Tibial nerve (tissue), 4 donors: ENCODE results near the gene MTCL1.

Experiments
- CTCF ChIP-seq, 5 experiments: fragments of 200-600 bp in 3 of 5; fragments of 450-650 bp in 2 of 5; sonication (generic) in 3 of 5; IDR thresholded peaks; one replicate each; pipeline ENCODE4 v1.5.1; 2016 to 2019; ENCODE audit warnings: antibody characterized with exemption in 5 of 5, mild to moderate bottlenecking in 3 of 5, moderate library complexity in 2 of 5
- EP300 ChIP-seq, 2 donors: sonication (generic); formaldehyde crosslinking; IDR thresholded peaks; one replicate each; pipeline ENCODE4 v1.6.1; 2017; ENCODE audit warnings: antibody characterized with exemption in 2 of 2, mild to moderate bottlenecking in 1 of 2
- POLR2A ChIP-seq, 2 donors: fragments of 450-650 bp; IDR thresholded peaks; one replicate each; pipeline ENCODE4 v1.6.1; 2017; ENCODE audit warnings: antibody characterized with exemption in 2 of 2, mild to moderate bottlenecking in 2 of 2, moderate library complexity in 2 of 2

- no peak for TF ChIP-seq CTCF (IDR thresholded peaks at IDR 0.05)
- TF ChIP-seq POLR2A (IDR thresholded peaks at IDR 0.05): no peak
- no peak for TF ChIP-seq EP300 (IDR thresholded peaks at IDR 0.05)
These were observed 85.9 kb downstream of the MTCL1 start for GRCh38 chr18:8791171-8791651.
